A673 (cell line): Measurements from ENCODE around the gene EEPD1.

ENCODE experiments used
- EZH2 ChIP-seq: fragments of 200-600 bp; sonication (generic); IDR thresholded peaks from 2 replicates; pipeline ENCODE4 v1.6.1; 2017; ENCODE audit warnings: borderline replicate concordance, low read depth, mild to moderate bottlenecking, mixed read lengths, antibody characterized with exemption, low read length; ENCODE audit not compliant: poor library complexity, severe bottlenecking
- TF ChIP-seq, protein P1 (sequence below): fragments of 300-800, 200-600 bp; sonication (generic); conservative IDR thresholded peaks from 2 replicates; pipeline ENCODE4 v1.5.1; 2017; ENCODE audit warnings: low read depth, mild to moderate bottlenecking, antibody characterized with exemption, low read length, moderate library complexity, mixed read lengths

DNA sequence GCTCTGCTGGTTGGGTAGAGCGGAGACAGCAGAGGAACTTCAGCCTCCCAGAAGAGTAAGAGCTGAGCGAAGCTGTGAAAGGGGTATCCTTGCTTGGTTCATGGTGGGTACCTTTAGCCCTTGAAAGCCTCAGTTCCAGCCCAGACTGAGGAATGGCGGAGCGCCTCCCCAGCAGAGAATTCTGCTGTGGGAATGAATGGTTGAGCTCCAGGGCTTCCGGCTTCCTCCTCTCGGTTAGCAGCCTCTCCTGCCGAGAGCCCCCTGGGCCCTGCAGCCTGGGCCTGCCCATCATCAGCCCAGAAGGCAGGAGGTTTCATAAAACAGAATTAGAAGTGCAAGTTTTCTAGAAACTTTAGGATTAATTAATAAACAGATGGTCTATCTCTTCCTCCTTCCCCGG, 156.7 kb downstream of the EEPD1 start:
- TF ChIP-seq, protein P1, sequence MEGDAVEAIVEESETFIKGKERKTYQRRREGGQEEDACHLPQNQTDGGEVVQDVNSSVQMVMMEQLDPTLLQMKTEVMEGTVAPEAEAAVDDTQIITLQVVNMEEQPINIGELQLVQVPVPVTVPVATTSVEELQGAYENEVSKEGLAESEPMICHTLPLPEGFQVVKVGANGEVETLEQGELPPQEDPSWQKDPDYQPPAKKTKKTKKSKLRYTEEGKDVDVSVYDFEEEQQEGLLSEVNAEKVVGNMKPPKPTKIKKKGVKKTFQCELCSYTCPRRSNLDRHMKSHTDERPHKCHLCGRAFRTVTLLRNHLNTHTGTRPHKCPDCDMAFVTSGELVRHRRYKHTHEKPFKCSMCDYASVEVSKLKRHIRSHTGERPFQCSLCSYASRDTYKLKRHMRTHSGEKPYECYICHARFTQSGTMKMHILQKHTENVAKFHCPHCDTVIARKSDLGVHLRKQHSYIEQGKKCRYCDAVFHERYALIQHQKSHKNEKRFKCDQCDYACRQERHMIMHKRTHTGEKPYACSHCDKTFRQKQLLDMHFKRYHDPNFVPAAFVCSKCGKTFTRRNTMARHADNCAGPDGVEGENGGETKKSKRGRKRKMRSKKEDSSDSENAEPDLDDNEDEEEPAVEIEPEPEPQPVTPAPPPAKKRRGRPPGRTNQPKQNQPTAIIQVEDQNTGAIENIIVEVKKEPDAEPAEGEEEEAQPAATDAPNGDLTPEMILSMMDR, result no peak
- TF ChIP-seq EZH2, result no peak
